DND-41 (cell line): ENCODE data around the gene DDT.

Source experiments
- EZH2 ChIP-seq: IDR thresholded peaks from 3 replicates; pipeline ENCODE4 v1.6.1; 2012; ENCODE audit warnings: borderline replicate concordance, low read depth, mild to moderate bottlenecking, moderate library complexity, low read length, inconsistent platforms; ENCODE audit not compliant: severe bottlenecking
- TF ChIP-seq, protein P1 (sequence below): IDR thresholded peaks from 2 replicates; pipeline ENCODE4 v1.5.1; 2012; ENCODE audit warnings: borderline replicate concordance, low read length, moderate library complexity, mild to moderate bottlenecking; ENCODE audit not compliant: poor library complexity, severe bottlenecking; ENCODE audit errors: extremely low read depth

DNA sequence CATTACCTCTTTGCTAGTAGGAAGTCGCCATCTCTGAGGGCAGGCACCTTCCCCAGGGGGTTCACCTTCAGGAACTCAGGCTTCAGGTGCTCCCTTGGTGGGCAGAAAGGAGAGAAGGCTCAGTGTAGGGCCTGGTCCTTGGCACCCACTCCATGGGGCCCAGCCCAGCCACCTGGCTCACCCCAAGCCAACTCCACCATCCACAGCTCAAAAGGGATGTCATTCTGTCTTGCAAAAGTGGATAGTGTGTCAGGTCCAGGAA lies 33.7 kb upstream of the DDT start:
- TF ChIP-seq, protein P1, sequence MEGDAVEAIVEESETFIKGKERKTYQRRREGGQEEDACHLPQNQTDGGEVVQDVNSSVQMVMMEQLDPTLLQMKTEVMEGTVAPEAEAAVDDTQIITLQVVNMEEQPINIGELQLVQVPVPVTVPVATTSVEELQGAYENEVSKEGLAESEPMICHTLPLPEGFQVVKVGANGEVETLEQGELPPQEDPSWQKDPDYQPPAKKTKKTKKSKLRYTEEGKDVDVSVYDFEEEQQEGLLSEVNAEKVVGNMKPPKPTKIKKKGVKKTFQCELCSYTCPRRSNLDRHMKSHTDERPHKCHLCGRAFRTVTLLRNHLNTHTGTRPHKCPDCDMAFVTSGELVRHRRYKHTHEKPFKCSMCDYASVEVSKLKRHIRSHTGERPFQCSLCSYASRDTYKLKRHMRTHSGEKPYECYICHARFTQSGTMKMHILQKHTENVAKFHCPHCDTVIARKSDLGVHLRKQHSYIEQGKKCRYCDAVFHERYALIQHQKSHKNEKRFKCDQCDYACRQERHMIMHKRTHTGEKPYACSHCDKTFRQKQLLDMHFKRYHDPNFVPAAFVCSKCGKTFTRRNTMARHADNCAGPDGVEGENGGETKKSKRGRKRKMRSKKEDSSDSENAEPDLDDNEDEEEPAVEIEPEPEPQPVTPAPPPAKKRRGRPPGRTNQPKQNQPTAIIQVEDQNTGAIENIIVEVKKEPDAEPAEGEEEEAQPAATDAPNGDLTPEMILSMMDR, result no peak
- no peak for TF ChIP-seq EZH2
